HEK293T (cell line): Measurements from ENCODE around the gene TPSG1.
"Not testable (repeated sequence)": the region's sequence is repeated elsewhere in the genome, so short reads cannot be mapped to it uniquely, and the experiment has no call there.

Experiments used
- CTCF ChIA-PET: fragments of 350-600 bp; formaldehyde crosslinking; extraction: SDS; loops from one replicate; lab custom pipeline; 2021; ENCODE audit warnings: antibody characterized with exemption, inconsistent platforms; lab: Yijun Ruan, JAX
- POLR2A ChIA-PET: fragments of 350-600 bp; formaldehyde crosslinking; extraction: SDS; loops from one replicate; lab custom pipeline; 2020; ENCODE audit warnings: antibody characterized with exemption, inconsistent platforms; lab: Yijun Ruan, JAX
- DNase-seq: peaks from one replicate; pipeline ENCODE4 v3.0.0; 2012; ENCODE audit warnings: mixed read lengths; ENCODE audit errors: extremely low spot score
- ARNT ChIP-seq: fragments of 450-650 bp; IDR thresholded peaks from 2 replicates; pipeline ENCODE4 v1.6.1; 2017; ENCODE audit warnings: mild to moderate bottlenecking
- BHLHE40 ChIP-seq: fragments of 450-650 bp; IDR thresholded peaks from 2 replicates; pipeline ENCODE4 v1.6.1; 2016; ENCODE audit warnings: mild to moderate bottlenecking, moderate library complexity, borderline replicate concordance
- CTBP1 ChIP-seq: fragments of 450-650 bp; IDR thresholded peaks from 2 replicates; pipeline ENCODE4 v1.6.1; 2016; ENCODE audit warnings: borderline replicate concordance
- ELF4 ChIP-seq: fragments of 450-650 bp; IDR thresholded peaks from 2 replicates; pipeline ENCODE4 v1.6.1; 2017; ENCODE audit warnings: antibody characterized with exemption
- FOXA1 ChIP-seq: fragments of 450-650 bp; IDR thresholded peaks from 2 replicates; pipeline ENCODE4 v1.6.1; 2016; ENCODE audit warnings: mild to moderate bottlenecking
- FOXK2 ChIP-seq: fragments of 450-650 bp; IDR thresholded peaks from 2 replicates; pipeline ENCODE4 v1.6.1; 2016; ENCODE audit warnings: mild to moderate bottlenecking
- FOXM1 ChIP-seq: fragments of 450-650 bp; IDR thresholded peaks from 2 replicates; pipeline ENCODE4 v1.6.1; 2017; ENCODE audit warnings: mild to moderate bottlenecking, borderline replicate concordance
- HDGF ChIP-seq: fragments of 450-650 bp; IDR thresholded peaks from 2 replicates; pipeline ENCODE4 v1.6.1; 2017; ENCODE audit warnings: antibody characterized with exemption, borderline replicate concordance
- L3MBTL2 ChIP-seq: fragments of 450-650 bp; conservative IDR thresholded peaks from 2 replicates; pipeline ENCODE4 v1.6.1; 2016; ENCODE audit warnings: mild to moderate bottlenecking
- LEF1 ChIP-seq: fragments of 450-650 bp; IDR thresholded peaks from 2 replicates; pipeline ENCODE4 v1.6.1; 2017; ENCODE audit warnings: mild to moderate bottlenecking, borderline replicate concordance
- NFRKB ChIP-seq: fragments of 450-650 bp; IDR thresholded peaks from 2 replicates; pipeline ENCODE4 v1.6.1; 2016; ENCODE audit warnings: mild to moderate bottlenecking, moderate library complexity
- PKNOX1 ChIP-seq: fragments of 450-650 bp; IDR thresholded peaks from 2 replicates; pipeline ENCODE4 v1.6.1; 2016
- SP1 ChIP-seq: fragments of 450-650 bp; IDR thresholded peaks from 2 replicates; pipeline ENCODE4 v1.6.1; 2017
- SUZ12 ChIP-seq: fragments of 450-650 bp; IDR thresholded peaks from 2 replicates; pipeline ENCODE4 v1.6.1; 2016; ENCODE audit warnings: mild to moderate bottlenecking
- TARDBP ChIP-seq: fragments of 450-650 bp; IDR thresholded peaks from 2 replicates; pipeline ENCODE4 v1.6.1; 2016
- ZNF384 ChIP-seq: fragments of 450-650 bp; IDR thresholded peaks from 2 replicates; pipeline ENCODE4 v1.6.1; 2016

The TPSG1 gene

GRCh38 chr16:1194665-1195392, 30.2 kb downstream of the TPSG1 start:
- no peak for TF ChIP-seq FOXM1
- TF ChIP-seq PKNOX1: no peak
- TF ChIP-seq ARNT: no peak
- TF ChIP-seq ELF4: no peak
- no peak for TF ChIP-seq NFRKB
- TF ChIP-seq HDGF: no peak
- no peak for TF ChIP-seq LEF1
- no peak for TF ChIP-seq SUZ12
- TF ChIP-seq CTBP1: no peak
- TF ChIP-seq TARDBP: no peak
- no peak for TF ChIP-seq ZNF384
- TF ChIP-seq FOXA1: no peak
- TF ChIP-seq FOXK2: no peak
- TF ChIP-seq BHLHE40: no peak
- ChIA-PET CTCF (interaction anchor here (0.6 to 1.0 kb wide), 3 partner anchors 17 to 410 kb away, joined by 3 to 6 read pairs (median 4); no protein-coding TSS in a partner anchor), POLR2A (no interaction called here)
- peak; percentile 66 for DNase-seq

- ChIA-PET POLR2A (no interaction called here), CTCF (interaction anchor here (0.6 to 1.0 kb wide), 4 partner anchors 18 to 409 kb away, joined by 3 to 6 read pairs (median 4); no protein-coding TSS in a partner anchor)
- DNase-seq: no peak
- TF ChIP-seq PKNOX1 (peak; percentile 44; the same call in 1 of the 2 replicates), BHLHE40 (no peak)
These were observed 31.1 kb downstream of the TPSG1 start for GRCh38 chr16:1193825-1194581.

- POLR2A ChIA-PET: no interaction called here
- TF ChIP-seq ELF4: no peak
- TF ChIP-seq L3MBTL2: no peak
- no peak for TF ChIP-seq BHLHE40
- TF ChIP-seq CTBP1: no peak
- no peak for TF ChIP-seq PKNOX1
- no peak for TF ChIP-seq LEF1
- TF ChIP-seq FOXA1: no peak
- TF ChIP-seq ZNF384: no peak
- no peak for TF ChIP-seq ARNT
- no peak for TF ChIP-seq TARDBP
- no peak for TF ChIP-seq NFRKB
- no peak for TF ChIP-seq FOXM1
- no peak for TF ChIP-seq SP1
- no peak for TF ChIP-seq SUZ12
- no peak for TF ChIP-seq HDGF
- no peak for TF ChIP-seq FOXK2
- CTCF ChIA-PET: interaction anchor here (0.8 to 1.0 kb wide), 2 partner anchors 86 to 136 kb away, joined by 3 read pairs; no protein-coding TSS in a partner anchor
- no peak for DNase-seq
These were observed 31.8 kb downstream of the TPSG1 start for GRCh38 chr16:1193143-1193824.

- no peak for DNase-seq
- no peak for TF ChIP-seq SUZ12
- no peak for TF ChIP-seq PKNOX1
- no peak for TF ChIP-seq ZNF384
- TF ChIP-seq CTBP1: no peak
- no peak for TF ChIP-seq FOXK2
- no peak for TF ChIP-seq LEF1
- POLR2A ChIA-PET: no interaction called here
- CTCF ChIA-PET: no interaction called here
These were observed 32.5 kb downstream of the TPSG1 start for GRCh38 chr16:1192384-1193073.

- POLR2A ChIA-PET, DNase-seq, CTCF ChIA-PET: not testable (repeated sequence)
These were observed 34.3 kb downstream of the TPSG1 start for GRCh38 chr16:1190789-1191188.
